ENCODE data around the gene KCNIP1.

DNA sequence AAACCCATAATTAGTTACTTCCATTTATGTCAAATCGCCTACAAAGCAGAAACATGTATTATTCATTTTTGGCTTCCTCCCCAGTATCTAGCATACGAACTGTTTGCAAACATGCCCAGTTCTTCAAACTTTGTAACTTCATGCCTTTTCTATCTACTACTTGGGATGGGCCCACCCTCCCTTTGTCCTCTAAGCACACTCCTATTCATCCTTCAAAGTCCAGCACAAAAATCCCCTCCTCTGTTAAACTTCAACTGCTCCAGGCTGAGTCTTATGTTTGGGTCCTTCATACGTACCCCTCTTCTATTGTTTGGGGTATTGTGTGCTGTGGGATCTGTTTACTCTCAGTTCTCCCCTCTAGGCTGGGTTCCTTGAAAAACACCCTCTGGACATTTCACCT is 55.5 kb downstream of the KCNIP1 start:
- no peak for TF ChIP-seq CTCF (IDR thresholded peaks at IDR 0.05)
- TF ChIP-seq POLR2A (IDR thresholded peaks at IDR 0.05; ENCODE audit: low read depth), result no peak
- no peak for TF ChIP-seq POLR2AphosphoS5 (IDR thresholded peaks at IDR 0.05)
- TF ChIP-seq EP300 (IDR thresholded peaks at IDR 0.05), result no peak

Data from esophagus muscularis mucosa (tissue), 4 donors.